ENCODE data around the gene CCDC74B. TPM values are rescaled to one million over a fixed set of nuclear protein-coding genes. Genes with fewer than 3 reads are reported as not detected.
"Not testable (repeated sequence)": the region's sequence is repeated elsewhere in the genome, so short reads cannot be mapped to it uniquely, and the experiment has no call there.

Gene CCDC74B
- total and polyA plus RNA-seq, 2 donors: 5.2 to 8.1 TPM

DNA sequence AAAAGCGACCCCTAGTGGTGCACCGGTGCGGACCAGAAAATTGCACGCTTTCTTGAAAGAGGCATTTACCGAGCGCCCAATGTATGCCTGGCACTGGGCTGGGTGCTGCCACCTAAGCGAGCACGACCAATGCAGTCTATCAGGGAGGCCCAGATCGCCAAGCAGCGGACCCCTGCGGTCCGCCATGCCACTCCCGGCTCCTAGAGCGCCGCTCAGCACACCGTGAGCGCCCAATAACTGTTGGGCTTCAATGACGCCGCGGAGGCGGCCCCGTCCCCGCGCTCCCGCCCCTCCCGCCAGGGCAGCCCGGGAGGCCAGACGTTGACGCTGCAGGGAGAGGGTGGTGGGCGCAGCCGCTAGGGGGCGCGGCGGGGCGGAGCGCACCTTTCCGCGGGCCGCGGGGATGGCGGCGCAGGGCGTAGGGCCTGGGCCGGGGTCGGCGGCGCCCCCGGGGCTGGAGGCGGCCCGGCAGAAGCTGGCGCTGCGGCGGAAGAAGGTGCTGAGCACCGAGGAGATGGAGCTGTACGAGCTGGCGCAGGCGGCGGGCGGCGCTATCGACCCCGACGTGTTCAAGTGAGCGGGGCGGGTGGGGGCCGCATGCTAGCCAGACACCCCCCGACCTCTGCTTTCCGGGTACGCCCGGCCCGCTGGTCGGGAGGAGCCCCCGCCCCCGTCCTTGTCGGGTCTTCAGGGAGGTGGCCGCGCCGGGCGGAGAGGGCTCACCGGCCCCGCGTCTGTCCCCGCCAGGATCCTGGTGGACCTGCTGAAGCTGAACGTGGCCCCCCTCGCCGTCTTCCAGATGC is 37.2 kb upstream of the CCDC74B start, which contains the start of gene MZT2B:
Gene MZT2B (plus strand): TSS at position 383 of the 803 bp plus-strand sequence. CDS start 21 bp downstream, at position 404.
- H3K4me1 ChIP-seq (ENCODE audit: insufficient read depth); H3K36me3 ChIP-seq (ENCODE audit: insufficient read depth): not testable (repeated sequence)
- DNase-seq (ENCODE audit: extremely low spot score): peak; percentile 48
- Histone ChIP-seq H3K4me3 (ENCODE audit: low read depth, low read length) (peak within 1 kb of the TSS; percentile 95), H3K27ac (ENCODE audit: low read depth) (peak within 1 kb of the TSS; percentile 87)
- WGBS: under 1% methylated on average over 83 of the region's 86 CpGs

- Histone ChIP-seq H3K27ac (ENCODE audit: low read depth) (peak within 1 kb of the TSS; percentile 87), H3K36me3 (ENCODE audit: insufficient read depth) (no peaks in the 10 kb centered on the region), H3K4me3 (ENCODE audit: low read depth, low read length) (peak within 1 kb of the TSS; percentile 95), H3K4me1 (ENCODE audit: insufficient read depth) (peaks cover 1% of the 10 kb centered on the region)
- DNase-seq (ENCODE audit: extremely low spot score): peak; percentile 97
- WGBS: under 1% methylated on average over 55 of the region's 55 CpGs
Measured at GRCh38 chr2:130181325-130181879, 36.5 kb upstream of the CCDC74B start, which contains the start of gene SMPD4. Gene SMPD4, minus strand, starts transcription at chr2:130181602. Its CDS starts 5,010 bp downstream, at chr2:130176592.

DNA sequence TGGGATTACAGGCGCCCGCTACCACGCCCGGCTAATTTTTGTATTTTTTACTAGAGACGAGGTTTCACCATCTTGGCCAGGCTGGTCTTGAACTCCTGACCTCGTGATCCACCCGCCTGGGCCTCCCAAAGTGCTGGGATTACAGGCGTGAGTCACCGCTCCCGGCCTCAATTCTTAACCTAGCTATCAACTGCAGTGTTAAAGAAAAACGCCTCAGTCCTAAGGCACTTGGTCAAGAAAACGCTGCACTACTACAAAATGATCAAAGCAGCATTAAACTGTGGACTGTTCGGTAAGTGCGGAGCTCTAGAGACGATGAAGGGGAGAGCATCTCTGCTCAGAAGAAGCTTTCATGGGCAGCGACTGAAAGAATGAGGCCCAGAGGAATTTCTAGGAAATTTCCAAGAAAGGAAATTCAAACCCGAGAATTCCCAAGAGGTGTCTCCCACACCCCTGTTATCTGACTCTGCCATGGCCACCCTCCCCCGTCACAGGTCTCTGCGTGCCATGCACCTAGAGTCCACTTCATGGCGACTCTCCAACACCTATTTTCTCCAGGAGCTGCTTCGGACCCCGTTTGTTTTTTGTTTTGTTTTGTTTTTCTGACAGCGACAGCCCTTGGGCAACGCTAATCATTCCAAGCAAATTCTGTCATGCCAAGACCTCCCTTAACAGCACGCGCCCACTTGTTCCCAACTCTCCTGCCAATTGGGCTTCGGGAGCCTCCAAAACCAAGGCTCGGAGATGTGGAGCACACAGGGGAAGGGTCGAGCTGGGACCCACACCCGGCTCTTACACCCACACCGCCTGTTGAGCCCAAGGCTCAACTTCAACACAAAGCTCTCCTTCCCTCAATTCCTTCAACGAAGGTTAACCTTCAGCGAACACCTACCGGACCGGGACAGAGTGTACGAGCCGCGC is 35.8 kb upstream of the CCDC74B start:
- H3K4me1 ChIP-seq (ENCODE audit: insufficient read depth); DNase-seq (ENCODE audit: extremely low spot score): not testable (repeated sequence)
- WGBS: 23% methylated on average over 38 of the region's 38 CpGs

GRCh38 chr2:130174866-130175265 is 30.0 kb upstream of the CCDC74B start:
- WGBS: 91% methylated on average over 5 of the region's 5 CpGs
- not testable (repeated sequence) for H3K4me1 ChIP-seq (ENCODE audit: insufficient read depth); H3K4me3 ChIP-seq (ENCODE audit: low read depth, low read length); H3K36me3 ChIP-seq (ENCODE audit: insufficient read depth); H3K27ac ChIP-seq (ENCODE audit: low read depth); DNase-seq (ENCODE audit: extremely low spot score)

More for the DNA sequence above, 35.8 kb upstream of the CCDC74B start:
- H3K36me3 ChIP-seq (ENCODE audit: insufficient read depth): not testable (repeated sequence)
- H3K4me3 ChIP-seq (ENCODE audit: low read depth, low read length): peak overlapping the region; percentile 95
- peak overlapping the region; percentile 87 for H3K27ac ChIP-seq (ENCODE audit: low read depth)

- H3K36me3 ChIP-seq (ENCODE audit: insufficient read depth): peaks cover 4% of the 10 kb centered on the region
- no peak for DNase-seq (ENCODE audit: extremely low spot score)
- WGBS: 90% methylated on average over 7 of the region's 7 CpGs
- no peaks in the 10 kb centered on the region for H3K4me1 ChIP-seq (ENCODE audit: insufficient read depth)
- no peak overlapping the region for H3K27ac ChIP-seq (ENCODE audit: low read depth)
- H3K4me3 ChIP-seq (ENCODE audit: low read depth, low read length): no peak overlapping the region
Measured at GRCh38 chr2:130169896-130170295, 25.0 kb upstream of the CCDC74B start.

DNA sequence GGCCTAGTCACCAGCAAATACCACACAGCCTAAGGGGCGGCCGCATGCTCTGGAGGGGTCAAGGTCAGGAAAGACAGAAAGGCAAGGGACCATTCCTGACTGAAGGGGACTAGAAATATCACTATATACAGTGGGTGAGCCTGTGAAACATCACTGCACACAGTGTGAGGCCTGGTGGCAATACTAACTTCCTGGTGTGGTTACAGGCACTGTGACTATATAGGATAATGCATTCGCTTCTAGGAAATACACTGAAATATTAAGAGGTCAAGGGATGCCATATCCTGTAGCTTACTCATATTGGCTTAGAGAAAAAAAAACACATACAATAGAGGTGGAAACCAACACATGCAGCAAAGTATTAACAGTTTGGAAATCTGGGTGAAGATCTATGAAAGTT is 24.3 kb upstream of the CCDC74B start:
- 93% methylated on average over 3 of the region's 3 CpGs for WGBS
- not testable (repeated sequence) for H3K4me3 ChIP-seq (ENCODE audit: low read depth, low read length); H3K4me1 ChIP-seq (ENCODE audit: insufficient read depth); DNase-seq (ENCODE audit: extremely low spot score); H3K36me3 ChIP-seq (ENCODE audit: insufficient read depth); H3K27ac ChIP-seq (ENCODE audit: low read depth)

GRCh38 chr2:130166611-130167010 is 21.7 kb upstream of the CCDC74B start:
- not testable (repeated sequence) for H3K4me1 ChIP-seq (ENCODE audit: insufficient read depth); H3K36me3 ChIP-seq (ENCODE audit: insufficient read depth); DNase-seq (ENCODE audit: extremely low spot score); H3K27ac ChIP-seq (ENCODE audit: low read depth); H3K4me3 ChIP-seq (ENCODE audit: low read depth, low read length)
- 80% methylated on average over 3 of the region's 3 CpGs for WGBS

GRCh38 chr2:130165293-130166016 is 20.5 kb upstream of the CCDC74B start:
- no peak for DNase-seq (ENCODE audit: extremely low spot score)
- 96% methylated on average over 8 of the region's 8 CpGs for WGBS
- no peaks in the 10 kb centered on the region for H3K4me1 ChIP-seq (ENCODE audit: insufficient read depth)
- H3K36me3 ChIP-seq (ENCODE audit: insufficient read depth): peaks cover 4% of the 10 kb centered on the region
- no peak overlapping the region for H3K27ac ChIP-seq (ENCODE audit: low read depth)
- H3K4me3 ChIP-seq (ENCODE audit: low read depth, low read length): no peak overlapping the region

- no peak for DNase-seq (ENCODE audit: extremely low spot score)
- H3K27ac ChIP-seq (ENCODE audit: low read depth): no peak overlapping the region
- WGBS: 93% methylated on average over 9 of the region's 9 CpGs
- H3K36me3 ChIP-seq (ENCODE audit: insufficient read depth): peaks cover 4% of the 10 kb centered on the region
- no peaks in the 10 kb centered on the region for H3K4me1 ChIP-seq (ENCODE audit: insufficient read depth)
- H3K4me3 ChIP-seq (ENCODE audit: low read depth, low read length): no peak overlapping the region
Measured at GRCh38 chr2:130162968-130163367, 18.1 kb upstream of the CCDC74B start.

- not testable (repeated sequence) for DNase-seq (ENCODE audit: extremely low spot score); H3K36me3 ChIP-seq (ENCODE audit: insufficient read depth)
- WGBS: 96% methylated on average over 7 of the region's 7 CpGs
Measured at GRCh38 chr2:130162486-130162885, 17.6 kb upstream of the CCDC74B start.

GRCh38 chr2:130160838-130161705 is 16.2 kb upstream of the CCDC74B start:
- H3K36me3 ChIP-seq (ENCODE audit: insufficient read depth); H3K4me1 ChIP-seq (ENCODE audit: insufficient read depth); H3K4me3 ChIP-seq (ENCODE audit: low read depth, low read length); DNase-seq (ENCODE audit: extremely low spot score); H3K27ac ChIP-seq (ENCODE audit: low read depth): not testable (repeated sequence)
- WGBS: 78% methylated on average over 25 of the region's 25 CpGs

More at GRCh38 chr2:130162486-130162885, 17.6 kb upstream of the CCDC74B start:
- not testable (repeated sequence) for H3K4me1 ChIP-seq (ENCODE audit: insufficient read depth); H3K4me3 ChIP-seq (ENCODE audit: low read depth, low read length); H3K27ac ChIP-seq (ENCODE audit: low read depth)

- Histone ChIP-seq H3K4me3 (ENCODE audit: low read depth, low read length) (no peak overlapping the region), H3K36me3 (ENCODE audit: insufficient read depth) (no peaks in the 10 kb centered on the region), H3K27ac (ENCODE audit: low read depth) (no peak overlapping the region), H3K4me1 (ENCODE audit: insufficient read depth) (no peaks in the 10 kb centered on the region)
- 97% methylated on average over 6 of the region's 6 CpGs for WGBS
- no peak for DNase-seq (ENCODE audit: extremely low spot score)
Measured at GRCh38 chr2:130160131-130160530, 15.2 kb upstream of the CCDC74B start.

All from urinary bladder (tissue), 4 donors.